ENCODE data around the gene LRRC63. TPM values are rescaled to one million over a fixed set of nuclear protein-coding genes. Genes with fewer than 3 reads are reported as not detected.

Gene LRRC63
- polyA plus RNA-seq, 1 of the 3 experiments (the other 2 are of a cell fraction), result 0.03 TPM

GRCh38 chr13:46184277-46184699, 27.4 kb upstream of the LRRC63 start:
- Histone ChIP-seq H3K27ac (ENCODE audit: low read depth in 2 of 2, low read length in 1 of 2) (no peak overlapping the region), H3K4me3 (ENCODE audit: low read depth in 2 of 2, low read length in 1 of 2) (no peak overlapping the region; a peak in 1 of 4 replicates), H3F3A (replicated peaks; ENCODE audit: insufficient read depth) (no peaks in the 10 kb centered on the region), H3K36me3 (replicated peaks in 1 of 2; ENCODE audit: control insufficient read depth in 1 of 2, insufficient read depth in 2 of 2, low read length in 1 of 2) (no peaks in the 10 kb centered on the region), H3K4me2 (no peak overlapping the region), H3K4me1 (ENCODE audit: control insufficient read depth in 1 of 2, insufficient read depth in 2 of 2, low read depth in 1 of 2, low read length in 1 of 2) (no peaks in the 10 kb centered on the region; a peak in 1 of 4 replicates), H4K20me1 (ENCODE audit: insufficient read depth) (no peaks in the 10 kb centered on the region), H3K79me2 (ENCODE audit: insufficient read depth) (no peaks in the 10 kb centered on the region), H3K9me3 (0 out of 2 replicates have a peak, but pooled peaks cover 3% of the 10 kb centered on the region), H2AFZ (ENCODE audit: low read depth) (no peak overlapping the region), H3K9me2 (no peaks in the 10 kb centered on the region), H3K9ac (no peak overlapping the region), H3K27me3 (ENCODE audit: insufficient read depth) (no peaks in the 10 kb centered on the region)
- ChIA-PET CTCF (interaction anchor here (1.2 kb wide), 1 partner anchor 58 kb away, joined by 3 read pairs; no protein-coding TSS in a partner anchor), POLR2A (no interaction called here)
- peak; percentile 24 for DNase-seq
- TF ChIP-seq FOXJ3 (CRISPR knock-in tag; IDR thresholded peaks at IDR 0.05) (no peak), CTCF (IDR thresholded peaks at IDR 0.05) (peak; percentile 53), SIN3A (IDR thresholded peaks at IDR 0.05; ENCODE audit: borderline replicate concordance, low read depth, low read length) (no peak)
- 56% methylated on average over 6 of the region's 6 CpGs for WGBS (ENCODE audit: low lambda C conversion rate)

GRCh38 chr13:46185634-46186033, 26.1 kb upstream of the LRRC63 start:
- H3K9me2 ChIP-seq, result no peaks in the 10 kb centered on the region
- H3F3A ChIP-seq (replicated peaks; ENCODE audit: insufficient read depth), result no peaks in the 10 kb centered on the region
- no peak overlapping the region for H3K4me3 ChIP-seq (ENCODE audit: low read depth in 2 of 2, low read length in 1 of 2)
- no peak overlapping the region for H3K4me2 ChIP-seq
- H3K9me3 ChIP-seq, result 0 out of 2 replicates have a peak, but pooled peaks cover 3% of the 10 kb centered on the region
- TF ChIP-seq RAD21 (IDR thresholded peaks at IDR 0.05; ENCODE audit: low read length) (no peak), USF2 (IDR thresholded peaks at IDR 0.05; ENCODE audit: borderline replicate concordance, low read depth, low read length) (no peak), NFIC (IDR thresholded peaks at IDR 0.05; ENCODE audit: borderline replicate concordance) (no peak), TAF1 (IDR thresholded peaks at IDR 0.05; ENCODE audit: borderline replicate concordance, low read depth, low read length) (no peak), CHD2 (IDR thresholded peaks at IDR 0.05; ENCODE audit: low read length, partially characterized antibody) (no peak), GATA2 (CRISPR knock-in tag; IDR thresholded peaks at IDR 0.05) (no peak), FOXJ3 (CRISPR knock-in tag; IDR thresholded peaks at IDR 0.05) (no peak), USF1 (IDR thresholded peaks at IDR 0.05; ENCODE audit: borderline replicate concordance, low read depth) (no peak), FOSL2 (IDR thresholded peaks at IDR 0.05; ENCODE audit: borderline replicate concordance, low read depth) (no peak), GABPA (IDR thresholded peaks at IDR 0.05; ENCODE audit: low read depth) (no peak), SIN3A (IDR thresholded peaks at IDR 0.05; ENCODE audit: borderline replicate concordance, low read depth, low read length) (no peak), CTCF (IDR thresholded peaks at IDR 0.05) (no peak)
- H2AFZ ChIP-seq (ENCODE audit: low read depth), result no peak overlapping the region
- ChIA-PET POLR2A (no interaction called here), CTCF (interaction anchor here (0.9 to 1.2 kb wide), 3 partner anchors 7 to 59 kb away, joined by 3 to 4 read pairs (median 3); no protein-coding TSS in a partner anchor)
- H3K27me3 ChIP-seq (ENCODE audit: insufficient read depth), result no peaks in the 10 kb centered on the region
- no peak overlapping the region for H3K27ac ChIP-seq (ENCODE audit: low read depth in 2 of 2, low read length in 1 of 2)
- H3K79me2 ChIP-seq (ENCODE audit: insufficient read depth), result no peaks in the 10 kb centered on the region
- 74% methylated on average over 4 of the region's 4 CpGs for WGBS (ENCODE audit: low lambda C conversion rate)
- no peak overlapping the region for H3K9ac ChIP-seq
- H3K4me1 ChIP-seq (ENCODE audit: control insufficient read depth in 1 of 2, insufficient read depth in 2 of 2, low read depth in 1 of 2, low read length in 1 of 2), result no peaks in the 10 kb centered on the region; a peak in 1 of 4 replicates
- H3K36me3 ChIP-seq (replicated peaks in 1 of 2; ENCODE audit: control insufficient read depth in 1 of 2, insufficient read depth in 2 of 2, low read length in 1 of 2), result no peaks in the 10 kb centered on the region
- H4K20me1 ChIP-seq (ENCODE audit: insufficient read depth), result no peaks in the 10 kb centered on the region
- DNase-seq, result no peak
